Measurements from ENCODE around the gene TEX264. TPM values are rescaled to one million over a fixed set of nuclear protein-coding genes. Genes with fewer than 3 reads are reported as not detected.

TEX264 gene
- polyA plus RNA-seq, 1 donor (not counting 4 experiments of a cell fraction or from before 2014, with no cell fraction given): 35.8 TPM

DNA sequence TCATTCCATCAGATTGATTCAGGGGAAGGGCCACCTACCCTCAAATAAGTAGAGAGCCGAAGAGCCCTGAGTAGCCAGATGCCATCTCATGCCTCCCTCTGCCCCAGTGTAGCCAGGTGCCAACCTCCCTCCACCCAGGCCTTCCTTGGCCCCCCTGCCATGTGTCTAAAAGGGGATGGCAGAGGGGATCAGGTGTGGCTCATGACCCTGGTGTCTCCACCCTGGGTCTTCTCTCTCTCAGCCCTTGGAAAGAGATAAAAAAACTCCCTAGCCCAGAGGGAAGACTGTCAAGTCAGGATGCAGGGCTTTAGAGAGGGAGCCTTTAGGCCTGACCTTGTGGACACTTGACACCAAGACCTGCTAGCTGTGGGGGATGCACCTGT, 41.0 kb downstream of the TEX264 start:
- DNase-seq (ENCODE audit: low read depth, low spot score) (no peak), FAIRE-seq (no peak)
- no peak overlapping the region for H3K27ac ChIP-seq (ENCODE audit: control insufficient read depth, insufficient read depth, low read length)
- H3K4me2 ChIP-seq (ENCODE audit: control insufficient read depth, extremely low read depth, insufficient read depth, low read depth, low read length): no peak overlapping the region
- peaks cover 3% of the 10 kb centered on the region for H4K20me1 ChIP-seq (ENCODE audit: control insufficient read depth, extremely low read depth, insufficient read depth, low read length)
- no peaks in the 10 kb centered on the region for H3K9me3 ChIP-seq (ENCODE audit: control insufficient read depth, low read depth, low read length)
- no peak overlapping the region for H3K9ac ChIP-seq (ENCODE audit: control insufficient read depth, extremely low read depth, insufficient read depth, low read length)
- peaks cover 3% of the 10 kb centered on the region for H3K4me1 ChIP-seq (ENCODE audit: control insufficient read depth, extremely low read depth, insufficient read depth, low read length)
- H3K79me2 ChIP-seq (ENCODE audit: control insufficient read depth, insufficient read depth, low read length): no peaks in the 10 kb centered on the region
- TF ChIP-seq, protein P1, sequence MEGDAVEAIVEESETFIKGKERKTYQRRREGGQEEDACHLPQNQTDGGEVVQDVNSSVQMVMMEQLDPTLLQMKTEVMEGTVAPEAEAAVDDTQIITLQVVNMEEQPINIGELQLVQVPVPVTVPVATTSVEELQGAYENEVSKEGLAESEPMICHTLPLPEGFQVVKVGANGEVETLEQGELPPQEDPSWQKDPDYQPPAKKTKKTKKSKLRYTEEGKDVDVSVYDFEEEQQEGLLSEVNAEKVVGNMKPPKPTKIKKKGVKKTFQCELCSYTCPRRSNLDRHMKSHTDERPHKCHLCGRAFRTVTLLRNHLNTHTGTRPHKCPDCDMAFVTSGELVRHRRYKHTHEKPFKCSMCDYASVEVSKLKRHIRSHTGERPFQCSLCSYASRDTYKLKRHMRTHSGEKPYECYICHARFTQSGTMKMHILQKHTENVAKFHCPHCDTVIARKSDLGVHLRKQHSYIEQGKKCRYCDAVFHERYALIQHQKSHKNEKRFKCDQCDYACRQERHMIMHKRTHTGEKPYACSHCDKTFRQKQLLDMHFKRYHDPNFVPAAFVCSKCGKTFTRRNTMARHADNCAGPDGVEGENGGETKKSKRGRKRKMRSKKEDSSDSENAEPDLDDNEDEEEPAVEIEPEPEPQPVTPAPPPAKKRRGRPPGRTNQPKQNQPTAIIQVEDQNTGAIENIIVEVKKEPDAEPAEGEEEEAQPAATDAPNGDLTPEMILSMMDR (optimal IDR thresholded peaks at IDR 0.05 in 1 of 3, IDR thresholded peaks at IDR 0.05 in 1 of 3, conservative IDR thresholded peaks at IDR 0.05 in 1 of 3; ENCODE audit: extremely low read depth in 1 of 3, insufficient read depth in 2 of 3, low read length in 3 of 3): no peak
- no peak for TF ChIP-seq EZH2 (IDR thresholded peaks at IDR 0.05; ENCODE audit: low read length)
- H3K9me1 ChIP-seq (ENCODE audit: control insufficient read depth, extremely low read depth, insufficient read depth, low read length): no peaks in the 10 kb centered on the region
- H3K36me3 ChIP-seq (ENCODE audit: control insufficient read depth in 2 of 2, extremely low read depth in 1 of 2, insufficient read depth in 2 of 2, low read length in 2 of 2): no peaks in the 10 kb centered on the region
- peaks cover 19% of the 10 kb centered on the region for H3K27me3 ChIP-seq (ENCODE audit: control insufficient read depth, extremely low read depth, insufficient read depth, low read length)
- H2AFZ ChIP-seq (ENCODE audit: control insufficient read depth, low read length): no peak overlapping the region
- dilution Hi-C loops (cut with MboI; ENCODE audit: extremely low pct_ligation_motif_present, low sequenced_read_pairs): no loop called here
- H3K4me3 ChIP-seq (ENCODE audit: control insufficient read depth in 2 of 3, extremely low read depth in 1 of 3, insufficient read depth in 2 of 3, low read depth in 1 of 3, low read length in 3 of 3): no peak overlapping the region

DNA sequence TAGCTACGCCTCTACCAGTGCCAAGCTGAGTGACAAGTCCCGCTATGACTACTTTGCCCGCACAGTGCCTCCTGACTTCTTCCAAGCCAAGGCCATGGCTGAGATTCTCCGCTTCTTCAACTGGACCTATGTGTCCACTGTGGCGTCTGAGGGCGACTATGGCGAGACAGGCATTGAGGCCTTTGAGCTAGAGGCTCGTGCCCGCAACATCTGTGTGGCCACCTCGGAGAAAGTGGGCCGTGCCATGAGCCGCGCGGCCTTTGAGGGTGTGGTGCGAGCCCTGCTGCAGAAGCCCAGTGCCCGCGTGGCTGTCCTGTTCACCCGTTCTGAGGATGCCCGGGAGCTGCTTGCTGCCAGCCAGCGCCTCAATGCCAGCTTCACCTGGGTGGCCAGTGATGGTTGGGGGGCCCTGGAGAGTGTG, 41.5 kb downstream of the TEX264 start:
- no peak for TF ChIP-seq EZH2 (IDR thresholded peaks at IDR 0.05; ENCODE audit: low read length)
- TF ChIP-seq, protein P1 (optimal IDR thresholded peaks at IDR 0.05 in 1 of 3, IDR thresholded peaks at IDR 0.05 in 1 of 3, conservative IDR thresholded peaks at IDR 0.05 in 1 of 3; ENCODE audit: extremely low read depth in 1 of 3, insufficient read depth in 2 of 3, low read length in 3 of 3): no peak
- Histone ChIP-seq H3K79me2 (ENCODE audit: control insufficient read depth, insufficient read depth, low read length) (no peaks in the 10 kb centered on the region), H3K27ac (ENCODE audit: control insufficient read depth, insufficient read depth, low read length) (no peak overlapping the region), H3K4me2 (ENCODE audit: control insufficient read depth, extremely low read depth, insufficient read depth, low read depth, low read length) (no peak overlapping the region), H3K27me3 (ENCODE audit: control insufficient read depth, extremely low read depth, insufficient read depth, low read length) (peaks cover 14% of the 10 kb centered on the region), H3K9ac (ENCODE audit: control insufficient read depth, extremely low read depth, insufficient read depth, low read length) (no peak overlapping the region), H3K9me1 (ENCODE audit: control insufficient read depth, extremely low read depth, insufficient read depth, low read length) (no peaks in the 10 kb centered on the region), H3K4me3 (ENCODE audit: control insufficient read depth in 2 of 3, extremely low read depth in 1 of 3, insufficient read depth in 2 of 3, low read depth in 1 of 3, low read length in 3 of 3) (no peak overlapping the region), H4K20me1 (ENCODE audit: control insufficient read depth, extremely low read depth, insufficient read depth, low read length) (peaks cover 3% of the 10 kb centered on the region), H3K36me3 (ENCODE audit: control insufficient read depth in 2 of 2, extremely low read depth in 1 of 2, insufficient read depth in 2 of 2, low read length in 2 of 2) (no peaks in the 10 kb centered on the region), H3K9me3 (ENCODE audit: control insufficient read depth, low read depth, low read length) (no peaks in the 10 kb centered on the region), H3K4me1 (ENCODE audit: control insufficient read depth, extremely low read depth, insufficient read depth, low read length) (no peaks in the 10 kb centered on the region), H2AFZ (ENCODE audit: control insufficient read depth, low read length) (no peak overlapping the region)
- DNase-seq (ENCODE audit: low read depth, low spot score) (no peak), FAIRE-seq (no peak)
- dilution Hi-C loops (cut with MboI; ENCODE audit: extremely low pct_ligation_motif_present, low sequenced_read_pairs): no loop called here

Measured in keratinocyte (primary cell).